PC-3 (cell line): ENCODE data around the gene ARHGEF17. TPM values are rescaled to one million over a fixed set of nuclear protein-coding genes. Genes with fewer than 3 reads are reported as not detected.

Source experiments
- ATAC-seq: fragments of 200-7000 bp; cut with Tn5 transposase; 2 replicates; pipeline ENCODE4 v1.9.1; 2020; ENCODE audit warnings: mild to moderate bottlenecking, moderate library complexity
- BruUV-seq: library from RNA; stranded (reverse); fragments of 400-500 nt; replicated peaks from 2 replicates; lab custom pipeline; 2021; lab: Mats Ljungman, UMichigan
- CTCF ChIA-PET: fragments of 300-600 bp; sonication (Branson Sonifier 250); formaldehyde crosslinking; loops from one replicate; lab custom pipeline; 2022; ENCODE audit warnings: antibody characterized with exemption; lab: Charles Lee
- POLR2A ChIA-PET: fragments of 300-600 bp; sonication (Branson Sonifier 250); formaldehyde crosslinking; loops from one replicate; lab custom pipeline; 2022; ENCODE audit warnings: antibody characterized with exemption; ENCODE audit not compliant: unreplicated experiment; lab: Charles Lee
- DNase-seq: peaks from one replicate; pipeline ENCODE4 v3.0.0-alpha.2; 2015
- H2AFZ ChIP-seq: fragments of 300-600 bp; sonication (generic); 2 replicates; pipeline ENCODE4 v1.6.0; 2016; ENCODE audit warnings: antibody characterized with exemption, low read length
- H3F3A ChIP-seq: fragments of 300-600 bp; sonication (generic); one replicate; pipeline ENCODE4 v1.6.0; 2017; ENCODE audit warnings: antibody characterized with exemption, low read length, control low read depth, mild to moderate bottlenecking; ENCODE audit not compliant: unreplicated experiment
- H3K27ac ChIP-seq: fragments of 300-600 bp; sonication (generic); 2 replicates; pipeline ENCODE4 v1.5.1; 2016; ENCODE audit warnings: mild to moderate bottlenecking, low read length
- H3K27me3 ChIP-seq: fragments of 300-600 bp; sonication (generic); 2 replicates; pipeline ENCODE4 v1.6.1; 2016; ENCODE audit warnings: low read length, mixed read lengths
- H3K36me3 ChIP-seq: fragments of 300-600 bp; sonication (generic); 2 replicates; pipeline ENCODE4 v1.6.1; 2016; ENCODE audit warnings: low read depth, mixed run types, low read length, mixed read lengths
- H3K4me1 ChIP-seq: fragments of 300-600 bp; sonication (generic); 2 replicates; pipeline ENCODE4 v1.5.1; 2016; ENCODE audit warnings: low read length; ENCODE audit not compliant: insufficient read depth
- H3K4me2 ChIP-seq: fragments of 300-600 bp; sonication (generic); 2 replicates; pipeline ENCODE4 v1.6.0; 2016; ENCODE audit warnings: low read length
- H3K4me3 ChIP-seq: fragments of 300-600 bp; sonication (generic); 2 replicates; pipeline ENCODE4 v1.5.1; 2016; ENCODE audit warnings: mild to moderate bottlenecking, low read length, mixed read lengths
- H3K79me2 ChIP-seq: fragments of 300-600 bp; sonication (generic); 2 replicates; pipeline ENCODE4 v1.6.1; 2017; ENCODE audit warnings: low read length, mixed read lengths
- H3K9ac ChIP-seq: fragments of 300-600 bp; sonication (generic); 2 replicates; pipeline ENCODE4 v1.6.0; 2016; ENCODE audit warnings: mild to moderate bottlenecking, low read length
- H3K9me2 ChIP-seq: fragments of 300-600 bp; sonication (generic); replicated peaks from 2 replicates; pipeline ENCODE4 v1.6.1; 2016; ENCODE audit warnings: mixed run types, low read length, mixed read lengths
- H3K9me3 ChIP-seq: fragments of 300-600 bp; sonication (generic); 2 replicates; pipeline ENCODE4 v1.6.1; 2016; ENCODE audit warnings: low read length, mixed read lengths
- H4K20me1 ChIP-seq: fragments of 300-600 bp; sonication (generic); 2 replicates; pipeline ENCODE4 v1.6.1; 2016; ENCODE audit warnings: low read length, mixed read lengths
- EZH2 ChIP-seq: fragments of 300-600 bp; sonication (generic); IDR thresholded peaks from one replicate; pipeline ENCODE4 v1.6.1; 2017; ENCODE audit warnings: antibody characterized with exemption, mild to moderate bottlenecking, low read length; ENCODE audit not compliant: unreplicated experiment
- EZH2phosphoT487 ChIP-seq: fragments of 300-600 bp; sonication (generic); IDR thresholded peaks from 2 replicates; pipeline ENCODE4 v1.6.1; 2018; ENCODE audit warnings: mild to moderate bottlenecking, antibody characterized with exemption, low read length, borderline replicate concordance
- intact Hi-C: fragments of 100-400 bp; cut with micrococcal nuclease; formaldehyde crosslinking; loops from 2 replicates; pipeline ENCODE4 v1.9.0; 2023
- total RNA-seq: library from RNA; depleted of rRNA; stranded (reverse); fragments of >200 nt; gene quantifications from 2 replicates; pipeline ENCODE4 v1.2.3, GENCODE V29; 2014
- TF ChIP-seq, protein P1 (sequence below): fragments of 300-600 bp; sonication (generic); conservative IDR thresholded peaks from 2 replicates; pipeline ENCODE4 v1.5.1; 2017; ENCODE audit warnings: antibody characterized with exemption, low read depth, mild to moderate bottlenecking, low read length

Gene ARHGEF17
- total RNA-seq, 1 experiment from 2014 or later = 6.2 TPM

GRCh38 chr11:73325036-73325981 is 17.2 kb downstream of the ARHGEF17 start:
- Histone ChIP-seq H4K20me1 (no peaks in the 10 kb centered on the region), H2AFZ (no peak overlapping the region), H3K4me1 (peaks cover 10% of the 10 kb centered on the region; the same call in 1 of the 2 replicates), H3K4me3 (no peak overlapping the region), H3K9ac (no peak overlapping the region), H3K4me2 (no peak overlapping the region), H3K27me3 (no peaks in the 10 kb centered on the region), H3K9me3 (no peaks in the 10 kb centered on the region), H3K27ac (no peak overlapping the region), H3K36me3 (no peaks in the 10 kb centered on the region), H3F3A (no peaks in the 10 kb centered on the region), H3K79me2 (no peaks in the 10 kb centered on the region), H3K9me2 (no peaks in the 10 kb centered on the region)
- POLR2A ChIA-PET = no interaction called here
- no peak for DNase-seq
- ATAC-seq = no peak
- no peak for TF ChIP-seq EZH2phosphoT487
- TF ChIP-seq, protein P1, sequence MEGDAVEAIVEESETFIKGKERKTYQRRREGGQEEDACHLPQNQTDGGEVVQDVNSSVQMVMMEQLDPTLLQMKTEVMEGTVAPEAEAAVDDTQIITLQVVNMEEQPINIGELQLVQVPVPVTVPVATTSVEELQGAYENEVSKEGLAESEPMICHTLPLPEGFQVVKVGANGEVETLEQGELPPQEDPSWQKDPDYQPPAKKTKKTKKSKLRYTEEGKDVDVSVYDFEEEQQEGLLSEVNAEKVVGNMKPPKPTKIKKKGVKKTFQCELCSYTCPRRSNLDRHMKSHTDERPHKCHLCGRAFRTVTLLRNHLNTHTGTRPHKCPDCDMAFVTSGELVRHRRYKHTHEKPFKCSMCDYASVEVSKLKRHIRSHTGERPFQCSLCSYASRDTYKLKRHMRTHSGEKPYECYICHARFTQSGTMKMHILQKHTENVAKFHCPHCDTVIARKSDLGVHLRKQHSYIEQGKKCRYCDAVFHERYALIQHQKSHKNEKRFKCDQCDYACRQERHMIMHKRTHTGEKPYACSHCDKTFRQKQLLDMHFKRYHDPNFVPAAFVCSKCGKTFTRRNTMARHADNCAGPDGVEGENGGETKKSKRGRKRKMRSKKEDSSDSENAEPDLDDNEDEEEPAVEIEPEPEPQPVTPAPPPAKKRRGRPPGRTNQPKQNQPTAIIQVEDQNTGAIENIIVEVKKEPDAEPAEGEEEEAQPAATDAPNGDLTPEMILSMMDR = no peak
- no peak for TF ChIP-seq EZH2
- BruUV-seq = no TSS peak
- intact Hi-C loops = no loop called here
- CTCF ChIA-PET = no interaction called here

DNA sequence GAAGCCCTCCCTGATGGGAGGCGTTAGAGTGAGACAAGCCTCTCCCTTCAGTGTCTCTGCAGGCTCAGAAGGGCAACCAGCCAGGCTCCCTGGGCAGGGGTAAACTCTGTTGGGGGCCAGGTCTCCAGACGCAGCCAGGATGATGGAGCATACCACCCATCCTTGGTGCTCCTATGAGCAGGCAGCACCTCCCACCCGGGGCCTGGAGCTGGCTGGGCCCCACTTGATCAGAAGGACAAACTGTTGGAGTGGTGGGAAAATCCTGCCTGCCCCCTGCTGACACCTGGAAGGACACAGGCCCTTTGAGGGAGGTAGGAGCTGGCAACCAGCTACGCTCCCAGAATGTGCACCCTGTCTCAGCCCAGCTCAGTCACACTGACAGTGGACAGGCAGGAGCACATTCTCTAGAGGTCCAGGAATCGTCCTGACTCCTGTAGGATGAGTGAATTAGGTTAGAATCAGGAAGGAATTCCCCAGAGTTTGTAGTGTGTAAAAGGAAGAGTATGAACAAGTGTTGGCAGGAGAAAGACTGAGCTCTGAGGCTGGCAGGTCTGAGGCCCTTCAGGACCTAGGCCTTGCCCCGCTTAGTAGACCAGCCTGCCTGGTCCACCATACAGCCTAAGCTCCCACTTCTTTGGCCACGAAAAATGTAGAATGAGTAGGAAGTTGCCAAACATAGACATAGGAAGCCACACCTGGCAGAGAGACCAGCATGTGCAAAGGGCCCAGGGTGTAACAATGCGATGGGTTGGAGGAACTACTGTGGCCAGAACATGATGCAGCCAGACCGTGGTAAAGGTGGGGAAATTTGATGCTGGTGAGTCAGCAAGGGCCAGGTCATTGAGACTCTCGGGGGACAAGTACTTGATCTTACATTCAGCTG is 19.1 kb downstream of the ARHGEF17 start:
- peak; percentile 71 for DNase-seq
- no peaks in the 10 kb centered on the region for H3K9me2 ChIP-seq
- no peak overlapping the region for H3K27ac ChIP-seq

More for the DNA sequence above, 19.1 kb downstream of the ARHGEF17 start:
- H3K4me3 ChIP-seq = no peak overlapping the region
- ChIA-PET CTCF (no interaction called here), POLR2A (interaction anchor here (0.5 kb wide), 1 partner anchor 605 kb away, joined by 3 read pairs; no protein-coding TSS in a partner anchor)
- no peak overlapping the region for H2AFZ ChIP-seq
- TF ChIP-seq EZH2 (no peak), EZH2phosphoT487 (no peak)
- TF ChIP-seq, protein P1 = no peak
- no peaks in the 10 kb centered on the region for H4K20me1 ChIP-seq
- intact Hi-C loops = loop anchor here (1.0 kb wide), 1 partner anchor 20 kb away; no protein-coding TSS in a partner anchor
- H3K4me1 ChIP-seq = peaks cover 10% of the 10 kb centered on the region; the same call in 1 of the 2 replicates
- no TSS peak for BruUV-seq
- no peak overlapping the region for H3K4me2 ChIP-seq
- no peaks in the 10 kb centered on the region for H3K9me3 ChIP-seq
- no peaks in the 10 kb centered on the region for H3K36me3 ChIP-seq
- H3K79me2 ChIP-seq = no peaks in the 10 kb centered on the region
- no peak overlapping the region for H3K9ac ChIP-seq
- ATAC-seq = peak; percentile 56
- no peaks in the 10 kb centered on the region for H3K27me3 ChIP-seq
- H3F3A ChIP-seq = no peaks in the 10 kb centered on the region
